ENCODE results near the gene CXCL16.

The CXCL16 gene

GRCh38 chr17:4739122-4740024, at the start of gene CXCL16, which contains the start of gene ZMYND15:
CXCL16 (minus strand) TSS chr17:4739928; CDS start chr17:4739339, 589 bp downstream.
ZMYND15 (plus strand) TSS chr17:4739833; CDS start chr17:4740549, 716 bp downstream.
- DNase-seq (ENCODE audit: low read depth in 1 of 2, low spot score in 1 of 2): peak; percentile 24 to 33

GRCh38 chr17:4788807-4789700, 49.3 kb upstream of the CXCL16 start, which contains the start of gene GLTPD2:
GLTPD2 (plus strand) TSS chr17:4788964; CDS start chr17:4789012, 48 bp downstream.
- DNase-seq (ENCODE audit: low read depth in 1 of 2, low spot score in 1 of 2): no peak

GRCh38 chr17:4788159-4788806, 48.6 kb upstream of the CXCL16 start:
- no peak for DNase-seq (ENCODE audit: low read depth in 1 of 2, low spot score in 1 of 2)

- DNase-seq (ENCODE audit: low read depth in 1 of 2, low spot score in 1 of 2): no peak
Observed at GRCh38 chr17:4786516-4786915, 46.8 kb upstream of the CXCL16 start.

GRCh38 chr17:4786106-4786511, 46.4 kb upstream of the CXCL16 start, which contains the start of gene VMO1:
VMO1 (minus strand) TSS chr17:4786364; CDS start chr17:4786352, 12 bp downstream.
- no peak for DNase-seq (ENCODE audit: low read depth in 1 of 2, low spot score in 1 of 2)

- no peak for DNase-seq (ENCODE audit: low read depth in 1 of 2, low spot score in 1 of 2)
Observed at GRCh38 chr17:4785311-4786105, 45.8 kb upstream of the CXCL16 start.

- no peak for DNase-seq (ENCODE audit: low read depth in 1 of 2, low spot score in 1 of 2)
Observed at GRCh38 chr17:4782652-4783051, 42.9 kb upstream of the CXCL16 start.

- DNase-seq (ENCODE audit: low read depth in 1 of 2, low spot score in 1 of 2): no peak
Observed at GRCh38 chr17:4780325-4780955, 40.7 kb upstream of the CXCL16 start.

- no peak for DNase-seq (ENCODE audit: low read depth in 1 of 2, low spot score in 1 of 2)
Observed at GRCh38 chr17:4777969-4778760, 38.4 kb upstream of the CXCL16 start.

GRCh38 chr17:4772235-4772613, 32.5 kb upstream of the CXCL16 start:
- DNase-seq (ENCODE audit: low read depth in 1 of 2, low spot score in 1 of 2): no peak

- DNase-seq (ENCODE audit: low read depth in 1 of 2, low spot score in 1 of 2): no peak
Observed at GRCh38 chr17:4771519-4772234, 31.9 kb upstream of the CXCL16 start, which contains the start of gene TM4SF5. TM4SF5 (plus strand) TSS chr17:4771886; CDS start chr17:4771923, 37 bp downstream.

GRCh38 chr17:4769628-4770027, 29.9 kb upstream of the CXCL16 start:
- DNase-seq (ENCODE audit: low read depth in 1 of 2, low spot score in 1 of 2): no peak

GRCh38 chr17:4768298-4768697, 28.6 kb upstream of the CXCL16 start:
- no peak for DNase-seq (ENCODE audit: low read depth in 1 of 2, low spot score in 1 of 2)

GRCh38 chr17:4766723-4767122, 27.0 kb upstream of the CXCL16 start:
- DNase-seq (ENCODE audit: low read depth in 1 of 2, low spot score in 1 of 2): no peak

GRCh38 chr17:4766201-4766600, 26.5 kb upstream of the CXCL16 start:
- DNase-seq (ENCODE audit: low read depth in 1 of 2, low spot score in 1 of 2): no peak

GRCh38 chr17:4764595-4764994, 24.9 kb upstream of the CXCL16 start:
- no peak for DNase-seq (ENCODE audit: low read depth in 1 of 2, low spot score in 1 of 2)

GRCh38 chr17:4759776-4760236, 20.1 kb upstream of the CXCL16 start:
- no peak for DNase-seq (ENCODE audit: low read depth in 1 of 2, low spot score in 1 of 2)

GRCh38 chr17:4753392-4753791, 13.7 kb upstream of the CXCL16 start:
- DNase-seq (ENCODE audit: low read depth in 1 of 2, low spot score in 1 of 2): no peak

Measured in stimulated activated CD4-positive, alpha-beta T cell treated with anti-CD3 and anti-CD28 coated beads, Interleukin-15, amount 100 ng/mL, for 1 hour (primary cell).